ENCODE data around the gene TMEM185B. TPM values are rescaled to one million over a fixed set of nuclear protein-coding genes. Genes with fewer than 3 reads are reported as not detected.

The TMEM185B gene
- polyA plus RNA-seq, 1 of the 3 experiments (the other 2 are of a cell fraction): 36.0 TPM

- POLR2A ChIA-PET: no interaction called here
- Histone ChIP-seq H3K79me2 (ENCODE audit: insufficient read depth) (peaks cover 81% of the 10 kb centered on the region), H3K36me3 (replicated peaks in 1 of 2; ENCODE audit: control insufficient read depth in 1 of 2, insufficient read depth in 2 of 2, low read length in 1 of 2) (no peaks in the 10 kb centered on the region), H3K4me3 (ENCODE audit: low read depth in 2 of 2, low read length in 1 of 2) (no peak overlapping the region), H3K27ac (ENCODE audit: low read depth in 2 of 2, low read length in 1 of 2) (no peak overlapping the region), H3K27me3 (ENCODE audit: insufficient read depth) (no peaks in the 10 kb centered on the region), H3K9me2 (no peaks in the 10 kb centered on the region), H4K20me1 (ENCODE audit: insufficient read depth) (peaks cover 59% of the 10 kb centered on the region), H3K4me1 (ENCODE audit: control insufficient read depth in 1 of 2, insufficient read depth in 2 of 2, low read depth in 1 of 2, low read length in 1 of 2) (peaks cover 13 to 14% of the 10 kb centered on the region in 2 experiments; a peak in 3 of 4 replicates), H3F3A (replicated peaks; ENCODE audit: insufficient read depth) (no peaks in the 10 kb centered on the region), H3K9me3 (no peaks in the 10 kb centered on the region), H3K4me2 (no peak overlapping the region), H3K9ac (no peak overlapping the region), H2AFZ (ENCODE audit: low read depth) (no peak overlapping the region)
- 100% methylated on average over 1 of the region's 1 CpG for WGBS (ENCODE audit: low lambda C conversion rate)
- no peak for TF ChIP-seq TEAD4 (IDR thresholded peaks at IDR 0.05; ENCODE audit: borderline replicate concordance, insufficient read depth)
- no peak for TF ChIP-seq ELF1 (IDR thresholded peaks at IDR 0.05)
- TF ChIP-seq NRF1 (IDR thresholded peaks at IDR 0.05; ENCODE audit: low read depth, low read length): no peak
- TF ChIP-seq EZH2phosphoT487 (IDR thresholded peaks at IDR 0.05; ENCODE audit: borderline replicate concordance, low read depth): no peak
- no peak for TF ChIP-seq MXI1 (IDR thresholded peaks at IDR 0.05; ENCODE audit: low read depth, low read length)
- no peak for TF ChIP-seq RFX5 (IDR thresholded peaks at IDR 0.05; ENCODE audit: low read length)
- no peak for TF ChIP-seq MAX (IDR thresholded peaks at IDR 0.05; ENCODE audit: low read depth)
- no peak for TF ChIP-seq RXRA (IDR thresholded peaks at IDR 0.05; ENCODE audit: borderline replicate concordance, low read depth)
- DNase-seq: no peak
- CTCF ChIA-PET: interaction anchor here (1.5 kb wide), 1 partner anchor 57 kb away, joined by 4 read pairs; no protein-coding TSS in a partner anchor
Measured at GRCh38 chr2:120256651-120257000, 33.4 kb upstream of the TMEM185B start.

- H3K9ac ChIP-seq: no peak overlapping the region
- 81% methylated on average over 8 of the region's 9 CpGs for WGBS (ENCODE audit: low lambda C conversion rate)
- ChIA-PET CTCF (interaction anchor here (1.1 to 1.5 kb wide), 2 partner anchors 57 to 87 kb away, joined by 4 to 10 read pairs (median 4); no protein-coding TSS in a partner anchor), POLR2A (no interaction called here)
- H3F3A ChIP-seq (replicated peaks; ENCODE audit: insufficient read depth): no peaks in the 10 kb centered on the region
- DNase-seq: no peak
- TF ChIP-seq ELF1 (IDR thresholded peaks at IDR 0.05) (no peak), YY1 (IDR thresholded peaks at IDR 0.05; ENCODE audit: low read depth) (no peak), PBX3 (IDR thresholded peaks at IDR 0.05) (no peak), FOXM1 (IDR thresholded peaks at IDR 0.05; ENCODE audit: low read depth) (no peak), GABPA (IDR thresholded peaks at IDR 0.05; ENCODE audit: low read depth) (no peak), TEAD4 (IDR thresholded peaks at IDR 0.05; ENCODE audit: borderline replicate concordance, insufficient read depth) (no peak), NFIC (IDR thresholded peaks at IDR 0.05; ENCODE audit: borderline replicate concordance) (no peak), ZBTB33 (IDR thresholded peaks at IDR 0.05; ENCODE audit: borderline replicate concordance, low read depth) (no peak), USF2 (IDR thresholded peaks at IDR 0.05; ENCODE audit: borderline replicate concordance, low read depth, low read length) (no peak), RFX5 (IDR thresholded peaks at IDR 0.05; ENCODE audit: low read length) (no peak), GATA2 (CRISPR knock-in tag; IDR thresholded peaks at IDR 0.05) (no peak), CHD2 (IDR thresholded peaks at IDR 0.05; ENCODE audit: low read length, partially characterized antibody) (no peak), RXRA (IDR thresholded peaks at IDR 0.05; ENCODE audit: borderline replicate concordance, low read depth) (no peak), MEF2A (IDR thresholded peaks at IDR 0.05; ENCODE audit: borderline replicate concordance, low read depth) (no peak), EZH2phosphoT487 (IDR thresholded peaks at IDR 0.05; ENCODE audit: borderline replicate concordance, low read depth) (no peak), MAX (IDR thresholded peaks at IDR 0.05; ENCODE audit: low read depth) (no peak), TCF12 (IDR thresholded peaks at IDR 0.05) (no peak), RCOR1 (IDR thresholded peaks at IDR 0.05; ENCODE audit: low read length) (no peak), FOSL2 (IDR thresholded peaks at IDR 0.05; ENCODE audit: borderline replicate concordance, low read depth) (no peak)
- H3K9me2 ChIP-seq: no peaks in the 10 kb centered on the region
- no peak overlapping the region for H3K4me2 ChIP-seq
- H3K27ac ChIP-seq (ENCODE audit: low read depth in 2 of 2, low read length in 1 of 2): no peak overlapping the region
- no peaks in the 10 kb centered on the region for H3K27me3 ChIP-seq (ENCODE audit: insufficient read depth)
- no peak overlapping the region for H3K4me3 ChIP-seq (ENCODE audit: low read depth in 2 of 2, low read length in 1 of 2)
- H4K20me1 ChIP-seq (ENCODE audit: insufficient read depth): peaks cover 54% of the 10 kb centered on the region
- no peaks in the 10 kb centered on the region for H3K36me3 ChIP-seq (replicated peaks in 1 of 2; ENCODE audit: control insufficient read depth in 1 of 2, insufficient read depth in 2 of 2, low read length in 1 of 2)
- peaks cover 14 to 15% of the 10 kb centered on the region in 2 experiments; a peak in 3 of 4 replicates for H3K4me1 ChIP-seq (ENCODE audit: control insufficient read depth in 1 of 2, insufficient read depth in 2 of 2, low read depth in 1 of 2, low read length in 1 of 2)
- peaks cover 76% of the 10 kb centered on the region for H3K79me2 ChIP-seq (ENCODE audit: insufficient read depth)
- no peak overlapping the region for H2AFZ ChIP-seq (ENCODE audit: low read depth)
- no peaks in the 10 kb centered on the region for H3K9me3 ChIP-seq
Measured at GRCh38 chr2:120255986-120256650, 32.9 kb upstream of the TMEM185B start.
